Upper lobe of left lung (tissue), 4 donors: ENCODE results near the gene SERPINA5.

Experiments
- CTCF ChIP-seq, 6 experiments: fragments of 450-650 bp in 4 of 6; fragments of 200-600 bp in 2 of 6; sonication (generic) in 2 of 6; IDR thresholded peaks; one replicate each; pipeline ENCODE4 v1.5.1; 2016 to 2019; ENCODE audit warnings: antibody characterized with exemption in 6 of 6
- EP300 ChIP-seq, 4 donors: sonication (generic); formaldehyde crosslinking; IDR thresholded peaks; one replicate each; pipeline ENCODE4 v1.5.1; 2017; ENCODE audit warnings: antibody characterized with exemption in 4 of 4, control low read depth in 2 of 4
- POLR2A ChIP-seq, 4 donors: fragments of 450-650 bp; IDR thresholded peaks; one replicate each; pipeline ENCODE4 v1.5.1; 2016 to 2017; ENCODE audit warnings: antibody characterized with exemption in 4 of 4, mild to moderate bottlenecking in 2 of 4

GRCh38 chr14:94572637-94573303 lies 8.5 kb upstream of the SERPINA5 start:
- TF ChIP-seq POLR2A (IDR thresholded peaks at IDR 0.05) (no peak), EP300 (IDR thresholded peaks at IDR 0.05) (no peak), CTCF (IDR thresholded peaks at IDR 0.05) (no peak)
